ENCODE measurements around the gene TBRG4.

DNA sequence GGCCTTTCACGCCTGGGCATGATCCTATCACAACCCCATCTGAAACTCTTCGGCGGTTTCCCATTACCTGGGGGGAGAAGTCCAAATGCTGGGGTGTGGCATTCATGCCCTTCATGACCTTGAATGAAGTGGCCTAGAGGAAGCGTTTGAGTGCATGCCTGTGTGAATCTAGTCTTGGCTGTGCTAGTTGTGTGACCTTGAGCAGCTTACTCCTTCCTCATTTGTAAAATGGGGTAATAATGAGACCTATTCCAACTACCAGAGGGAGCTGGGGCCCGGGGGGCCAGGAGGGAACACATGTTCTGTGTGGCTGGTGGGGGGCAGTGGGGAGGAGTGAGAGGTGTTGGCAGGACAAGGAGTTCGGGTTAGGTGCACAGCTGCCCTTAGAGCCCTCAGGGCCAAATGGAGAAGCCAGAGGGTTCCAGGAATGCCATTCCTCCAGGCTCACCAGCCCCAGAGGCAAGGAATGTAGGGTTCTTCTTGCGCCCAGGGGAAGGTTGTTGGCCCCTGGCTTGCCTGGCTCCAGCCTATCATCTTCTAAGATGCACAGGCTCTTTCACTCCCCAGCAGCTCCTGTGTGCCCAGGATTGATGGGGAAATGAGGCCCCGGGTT is 21.3 kb upstream of the TBRG4 start:
- TF ChIP-seq ZNF274 (IDR thresholded peaks at IDR 0.05; ENCODE audit: low read depth, low read length) (no peak), SUZ12 (IDR thresholded peaks at IDR 0.05; ENCODE audit: extremely low read depth, insufficient read depth, insufficient read length) (no peak), YY1 (IDR thresholded peaks at IDR 0.05; ENCODE audit: insufficient read depth, insufficient read length) (no peak)
